Activated CD8-positive, alpha-beta memory T cell treated with anti-CD3 and anti-CD28 coated beads, Interleukin-2, amount 50 U/mL, for 4 hours (primary cell): Measurements from ENCODE around the gene CRBN.
A peak's percentile ranks its signal among the peaks of the same experiment; 100 is the strongest.

ENCODE experiments used
- DNase-seq: peaks from one replicate; pipeline ENCODE4 v3.0.0-alpha.2; 2020

Gene CRBN

GRCh38 chr3:3179407-3180094, at the start of gene CRBN:
Gene CRBN, minus strand, starts transcription at chr3:3179691. Its CDS starts 4 bp downstream, at chr3:3179687.
- DNase-seq, result peak; percentile 87

DNA sequence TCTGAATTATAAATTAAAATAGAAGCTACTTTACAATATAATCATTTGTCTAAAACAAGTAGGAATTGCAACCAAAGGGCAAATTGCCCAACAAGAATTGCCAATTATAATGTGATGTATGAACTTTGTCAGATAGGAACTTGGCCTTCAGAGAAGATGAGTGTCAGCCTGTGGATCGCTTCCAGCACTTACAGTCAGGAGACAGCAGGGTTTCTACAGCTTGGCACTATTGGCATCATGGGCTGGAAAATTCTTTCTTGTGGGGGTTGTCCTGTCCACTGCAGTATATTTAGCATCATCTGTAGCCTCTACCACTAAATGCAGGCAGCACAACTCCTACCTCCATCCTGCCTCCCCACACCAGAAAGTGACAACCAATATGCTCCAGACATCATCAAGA, 48.1 kb upstream of the CRBN start:
- DNase-seq, result no peak

DNA sequence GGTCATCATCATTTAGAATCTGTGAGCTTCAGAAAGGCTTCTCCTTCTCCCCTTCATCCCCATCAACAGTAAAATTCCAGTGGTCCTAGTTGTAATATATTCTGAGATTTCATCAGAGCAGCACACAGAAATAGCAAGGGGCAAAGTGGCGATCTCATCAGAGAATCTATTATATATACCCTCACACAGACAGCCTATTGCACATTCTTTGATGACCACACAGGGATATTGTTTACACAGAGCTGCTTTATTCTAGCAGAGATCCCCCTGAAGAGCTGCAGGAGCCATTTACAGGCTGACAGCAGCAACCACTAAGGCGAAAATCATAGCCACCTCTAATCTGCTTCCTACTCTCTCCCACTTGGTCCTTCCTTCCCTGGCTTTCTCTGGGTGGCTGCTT, 42.0 kb upstream of the CRBN start:
- no peak for DNase-seq

- DNase-seq, result no peak
These were observed 36.9 kb upstream of the CRBN start for GRCh38 chr3:3216401-3216800.

- no peak for DNase-seq
These were observed 33.4 kb upstream of the CRBN start for GRCh38 chr3:3212781-3213440.

GRCh38 chr3:3209714-3210113, 30.2 kb upstream of the CRBN start:
- no peak for DNase-seq

GRCh38 chr3:3209057-3209456, 29.6 kb upstream of the CRBN start:
- no peak for DNase-seq

GRCh38 chr3:3201611-3202010, 22.1 kb upstream of the CRBN start:
- DNase-seq, result no peak

DNA sequence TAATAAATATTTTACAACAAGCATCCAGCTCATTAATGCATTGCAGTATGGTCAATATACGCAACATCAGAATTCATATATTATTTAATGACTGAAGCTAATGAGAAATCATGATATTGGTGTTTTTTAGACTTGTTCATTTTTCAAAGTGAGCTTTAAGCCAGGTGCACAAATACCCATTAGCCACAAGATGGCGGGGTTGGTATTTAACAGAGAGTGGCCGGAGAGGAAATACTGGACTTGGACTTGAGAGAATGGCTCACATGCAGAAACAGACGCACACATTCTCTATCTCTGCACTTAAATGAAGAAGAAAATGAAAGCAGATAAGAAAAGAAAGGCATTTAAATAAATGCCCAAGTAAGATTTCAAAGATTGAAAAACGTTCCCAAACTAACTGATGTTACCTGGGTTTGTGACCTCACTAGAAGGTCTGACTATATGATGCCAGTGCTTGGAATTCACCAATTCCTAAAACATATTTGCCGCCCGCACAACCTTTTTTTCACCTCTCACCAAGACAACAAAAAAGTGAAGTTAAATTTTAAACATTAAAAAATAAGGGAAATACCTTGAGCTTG, 21.2 kb upstream of the CRBN start:
- DNase-seq, result peak; percentile 25

DNA sequence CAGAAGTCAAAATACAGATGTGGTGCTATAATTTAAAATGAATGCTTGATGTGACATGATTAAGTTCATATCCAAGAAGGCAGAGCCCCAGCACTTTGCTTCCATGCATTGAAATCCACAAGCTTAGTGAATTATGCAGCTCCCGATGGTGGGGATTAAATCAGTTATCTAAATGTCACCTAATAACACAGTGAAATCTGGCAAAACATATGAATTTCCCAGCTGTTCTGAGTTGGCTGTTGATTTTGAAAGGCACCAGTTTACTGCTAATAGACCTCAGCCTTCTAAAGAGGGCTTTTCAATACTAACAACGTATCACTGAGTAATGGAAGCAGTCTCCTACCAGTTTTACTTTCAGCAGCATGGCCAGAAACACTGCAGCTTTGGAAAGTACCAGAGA, 19.8 kb upstream of the CRBN start:
- DNase-seq, result no peak

DNA sequence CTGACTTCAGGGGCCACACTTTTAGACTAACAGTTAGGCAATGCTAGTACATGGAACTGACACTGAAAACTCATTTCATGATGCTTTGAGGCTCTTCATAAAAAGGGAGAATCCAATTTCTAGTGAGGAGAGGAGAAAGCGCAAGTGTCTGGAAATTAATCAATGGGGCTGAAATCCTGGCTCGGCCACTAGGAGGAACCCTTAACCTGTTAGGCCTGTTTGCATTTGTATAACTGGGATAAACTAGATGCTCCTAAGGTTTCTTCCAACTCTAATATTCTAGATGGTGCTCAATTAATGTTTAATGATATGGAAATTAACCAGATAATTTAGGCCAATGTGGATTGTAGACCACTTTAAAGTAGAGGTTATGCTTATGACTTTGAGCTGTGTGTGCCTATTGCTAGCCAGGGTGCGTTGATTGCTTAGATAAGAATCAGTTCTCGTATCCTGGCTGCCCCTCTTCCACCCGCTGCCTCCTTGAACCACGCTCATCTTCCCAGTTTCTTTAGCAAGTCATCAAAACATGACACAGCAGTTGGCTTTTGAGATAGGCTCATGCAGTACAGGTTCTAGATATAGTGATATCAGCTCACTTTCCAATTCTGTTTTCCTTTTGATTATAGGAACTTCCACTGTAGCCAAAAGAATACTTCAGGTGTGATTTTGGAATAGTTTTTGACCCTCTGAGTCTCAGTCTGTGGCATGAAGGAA, 16.8 kb upstream of the CRBN start:
- no peak for DNase-seq

DNA sequence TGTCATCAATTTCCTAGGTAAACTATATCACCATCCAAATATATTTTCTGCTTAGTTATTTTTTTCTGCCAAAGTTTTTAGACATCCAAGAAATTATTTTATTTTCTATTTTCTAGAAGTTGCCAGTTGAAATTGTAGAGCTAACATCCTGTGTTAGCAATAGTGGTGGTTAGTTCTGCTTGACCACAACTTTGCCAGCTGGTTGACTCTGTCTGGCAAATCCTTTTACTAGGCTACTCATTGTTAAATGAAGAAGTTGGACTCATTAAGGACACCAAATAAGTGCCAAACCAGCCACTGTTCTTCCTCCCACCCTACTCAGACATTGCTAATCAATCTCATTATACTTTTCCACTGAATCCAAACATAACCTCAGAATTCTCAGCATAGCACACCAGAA, 15.4 kb upstream of the CRBN start:
- no peak for DNase-seq

GRCh38 chr3:3192286-3192675, 12.8 kb upstream of the CRBN start:
- no peak for DNase-seq

- DNase-seq, result no peak
These were observed 12.3 kb upstream of the CRBN start for GRCh38 chr3:3191675-3192285.

DNA sequence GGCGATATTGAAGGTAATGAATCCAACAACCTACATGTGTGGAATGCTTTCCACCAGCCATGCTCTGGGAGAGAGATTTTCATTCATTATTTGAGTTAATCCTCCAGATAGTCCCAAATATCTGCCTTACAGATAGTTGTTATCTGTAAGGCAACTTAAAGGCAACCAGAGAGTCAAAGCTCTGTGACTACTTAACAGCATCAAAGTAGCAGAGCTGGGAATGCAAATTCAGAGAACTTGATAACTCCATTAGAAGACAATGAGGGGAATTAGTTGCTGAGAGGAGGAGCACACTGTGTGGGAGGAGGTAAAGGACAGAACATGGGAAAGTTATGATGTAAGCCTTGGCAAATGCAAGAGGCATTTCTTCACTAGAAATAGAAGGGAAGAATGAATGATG, 10.5 kb upstream of the CRBN start:
- DNase-seq, result no peak

DNA sequence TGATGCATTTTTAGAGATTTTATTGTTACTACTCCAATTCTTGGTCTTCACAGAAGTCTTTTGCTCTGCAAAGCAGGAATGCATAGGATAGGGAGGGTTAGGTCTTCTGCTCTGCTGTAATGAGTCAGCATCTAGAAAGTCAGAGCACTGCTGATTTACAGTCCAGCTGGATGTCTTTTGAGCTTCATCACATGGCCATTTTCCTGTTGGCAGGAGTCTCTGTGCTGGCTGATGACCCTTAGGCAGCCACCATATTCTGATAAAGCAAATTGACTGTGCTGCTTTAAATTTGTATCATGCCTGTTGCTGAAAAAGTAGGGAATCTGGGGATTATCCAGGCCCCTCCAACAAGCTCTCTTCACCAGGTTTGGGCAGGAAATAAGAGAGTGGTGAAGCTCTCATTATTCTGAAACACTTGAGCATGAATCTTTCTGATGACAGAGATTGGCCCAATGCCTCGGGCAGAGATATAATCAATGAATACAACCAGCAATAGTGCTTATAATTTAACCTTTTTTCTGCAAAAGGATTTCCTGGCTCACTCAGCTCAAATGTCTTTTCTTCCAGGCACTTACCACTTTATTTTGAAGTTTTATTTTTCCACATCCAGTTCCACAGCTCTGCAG, 9.7 kb upstream of the CRBN start:
- DNase-seq, result no peak

GRCh38 chr3:3184876-3185275, 5.4 kb upstream of the CRBN start:
- no peak for DNase-seq

GRCh38 chr3:3180456-3180855, 965 bp upstream of the CRBN start:
- no peak for DNase-seq

DNA sequence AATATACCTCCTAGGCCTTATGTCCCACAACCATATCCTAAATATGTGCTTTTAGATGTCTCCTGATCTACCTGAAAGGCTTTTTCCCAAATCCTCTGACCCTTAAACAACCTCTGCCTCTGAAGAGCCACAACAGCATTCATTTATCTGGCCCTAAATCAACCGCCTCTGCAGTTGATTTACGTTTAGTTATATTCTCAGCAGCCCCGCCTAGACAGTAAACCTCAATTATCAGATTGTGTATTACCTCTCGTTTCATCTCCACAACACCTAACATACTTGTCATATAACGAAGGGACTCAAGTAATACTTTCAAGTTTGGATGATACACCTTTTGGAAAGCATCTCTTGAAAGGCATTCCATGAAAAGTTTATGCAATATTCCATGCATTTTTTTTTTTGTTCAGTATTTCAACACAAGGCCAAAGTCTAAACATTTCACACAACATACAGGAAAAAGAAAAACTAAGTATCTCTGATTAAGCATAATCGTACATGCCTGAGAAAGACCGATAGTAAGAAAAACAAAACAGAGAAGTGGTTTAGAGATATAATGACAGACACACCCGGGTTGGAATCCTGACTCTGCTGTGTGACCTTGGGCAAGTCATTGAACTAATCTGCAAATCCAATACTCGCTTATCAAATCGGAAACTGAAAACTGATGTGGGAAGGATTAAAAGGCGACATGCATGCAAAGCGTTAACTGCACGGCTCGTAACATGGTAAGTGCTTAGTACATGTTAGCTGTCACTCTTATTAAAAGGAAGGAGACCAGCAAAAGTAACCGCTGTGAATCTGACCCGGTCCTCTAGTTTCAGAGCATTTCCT, 778 bp downstream of the CRBN start:
- DNase-seq, result no peak

GRCh38 chr3:3177861-3178497, 1.5 kb downstream of the CRBN start:
- no peak for DNase-seq

GRCh38 chr3:3172627-3173026, 6.9 kb downstream of the CRBN start:
- no peak for DNase-seq

DNA sequence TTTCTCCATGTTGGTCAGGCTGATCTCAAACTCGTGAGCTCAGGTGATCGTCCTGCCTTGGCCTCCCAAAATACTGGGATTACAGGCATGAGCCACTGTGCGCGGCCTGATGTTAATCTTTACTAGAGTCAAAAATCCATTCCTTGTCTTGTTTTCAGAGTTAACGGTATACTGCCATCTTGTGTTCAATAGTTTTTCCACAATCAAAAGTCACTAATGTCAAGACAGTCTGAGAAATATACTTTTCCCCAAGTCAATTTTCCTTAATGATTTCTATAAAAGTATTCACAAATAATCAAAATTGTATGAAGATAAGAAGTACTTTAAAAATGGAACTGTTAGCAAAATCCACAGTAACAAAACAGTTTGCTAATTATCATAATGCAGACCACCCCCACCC, 8.5 kb downstream of the CRBN start:
- no peak for DNase-seq
